ENCODE results near the gene NPIPB2.
"Not testable (repeated sequence)": the region's sequence is repeated elsewhere in the genome, so short reads cannot be mapped to it uniquely, and the experiment has no call there.

The NPIPB2 gene

GRCh38 chr16:11941945-11942344, at the start of gene NPIPB2:
Gene NPIPB2, minus strand, starts transcription at chr16:11942045. Its CDS starts 0 bp downstream, at chr16:11942045.
- H3K4me3 ChIP-seq (ENCODE audit: low read depth, low read length): not testable (repeated sequence)

GRCh38 chr16:11990702-11991390, 49.0 kb upstream of the NPIPB2 start:
- H3K4me3 ChIP-seq (ENCODE audit: low read depth, low read length): no peak overlapping the region
- no peak for TF ChIP-seq CTCF (IDR thresholded peaks at IDR 0.05; ENCODE audit: borderline replicate concordance, insufficient read depth, low read depth, low read length)

GRCh38 chr16:11988258-11988978, 46.6 kb upstream of the NPIPB2 start:
- TF ChIP-seq CTCF (IDR thresholded peaks at IDR 0.05; ENCODE audit: borderline replicate concordance, insufficient read depth, low read depth, low read length): no peak
- no peak overlapping the region for H3K4me3 ChIP-seq (ENCODE audit: low read depth, low read length)

DNA sequence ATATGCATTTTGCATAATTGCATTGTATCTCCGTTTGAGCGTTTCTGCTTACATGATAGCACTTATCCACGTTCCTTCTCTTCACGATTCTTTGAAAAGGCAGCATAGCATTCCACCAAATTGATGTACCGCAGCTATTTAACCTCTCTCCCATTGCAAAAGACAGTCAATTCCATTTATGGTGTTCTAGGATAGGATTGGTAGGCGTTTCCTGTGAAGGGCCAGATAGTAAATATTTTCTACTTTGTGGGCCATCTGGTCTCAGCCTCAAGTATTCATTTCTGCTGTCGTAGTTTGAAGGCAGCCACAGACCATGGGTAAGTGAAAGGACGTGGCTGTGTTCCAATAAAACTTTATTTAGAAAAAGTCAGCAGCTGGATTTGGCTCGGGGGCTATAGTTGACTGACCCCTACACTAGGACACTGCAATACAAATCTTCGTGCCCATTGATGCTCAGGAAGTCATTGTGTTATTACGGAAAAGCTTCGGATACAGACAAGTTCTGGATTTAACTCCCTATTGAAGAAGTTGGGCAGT, 44.7 kb upstream of the NPIPB2 start:
- no peak overlapping the region for H3K4me3 ChIP-seq (ENCODE audit: low read depth, low read length)
- no peak for TF ChIP-seq CTCF (IDR thresholded peaks at IDR 0.05; ENCODE audit: borderline replicate concordance, insufficient read depth, low read depth, low read length)

DNA sequence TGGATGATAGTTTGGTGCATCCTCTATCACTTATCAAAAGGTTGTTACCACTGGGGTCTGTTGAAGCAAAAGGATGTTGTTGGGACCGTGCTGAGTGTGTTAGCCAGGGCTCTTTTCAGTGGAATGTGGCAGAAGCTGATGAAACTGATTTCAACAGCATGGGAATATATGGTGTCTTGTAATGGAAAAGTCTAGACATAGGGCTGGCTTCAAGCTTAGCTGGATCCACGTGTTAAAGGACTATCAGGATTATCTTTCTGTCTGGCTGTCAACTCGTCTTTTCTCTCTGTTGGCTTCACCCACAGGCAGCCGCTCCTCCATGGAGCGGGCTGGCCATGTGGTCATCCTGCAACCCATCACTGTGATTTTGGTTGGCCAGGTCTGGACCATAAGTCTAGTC, 43.4 kb upstream of the NPIPB2 start:
- no peak overlapping the region for H3K4me3 ChIP-seq (ENCODE audit: low read depth, low read length)
- no peak for TF ChIP-seq CTCF (IDR thresholded peaks at IDR 0.05; ENCODE audit: borderline replicate concordance, insufficient read depth, low read depth, low read length)

- no peak for TF ChIP-seq CTCF (IDR thresholded peaks at IDR 0.05; ENCODE audit: borderline replicate concordance, insufficient read depth, low read depth, low read length)
Measured at GRCh38 chr16:11980136-11980844, 38.4 kb upstream of the NPIPB2 start.

GRCh38 chr16:11979013-11979672, 37.3 kb upstream of the NPIPB2 start:
- peak overlapping the region; percentile 8 for H3K4me3 ChIP-seq (ENCODE audit: low read depth, low read length)
- TF ChIP-seq CTCF (IDR thresholded peaks at IDR 0.05; ENCODE audit: borderline replicate concordance, insufficient read depth, low read depth, low read length): no peak

More at GRCh38 chr16:11980136-11980844, 38.4 kb upstream of the NPIPB2 start:
- H3K4me3 ChIP-seq (ENCODE audit: low read depth, low read length): no peak overlapping the region

All from GM12875 (cell line).